ENCODE measurements around the gene PLCD4. TPM values are rescaled to one million over a fixed set of nuclear protein-coding genes. Genes with fewer than 3 reads are reported as not detected.

Gene PLCD4
- total RNA-seq, 1 donor from 2014 or later, result 0.86 TPM

GRCh38 chr2:218615868-218616315 lies 8.2 kb downstream of the PLCD4 start:
- Mint-ChIP-seq H3K27ac (ENCODE audit: unreplicated experiment) (no peak overlapping the region), H3K4me1 (ENCODE audit: low read depth, unreplicated experiment) (no peaks in the 10 kb centered on the region), H3K4me3 (ENCODE audit: unreplicated experiment) (no peak overlapping the region), H3K9me3 (ENCODE audit: unreplicated experiment) (no peaks in the 10 kb centered on the region), H3K36me3 (ENCODE audit: low read depth, unreplicated experiment) (no peaks in the 10 kb centered on the region), H3K27me3 (ENCODE audit: low read depth, unreplicated experiment) (peaks cover 13% of the 10 kb centered on the region)
- Histone ChIP-seq H3K79me2 (ENCODE audit: insufficient read depth, low read length) (no peaks in the 10 kb centered on the region), H3K27me3 (ENCODE audit: insufficient read depth, low read length) (no peaks in the 10 kb centered on the region), H3K4me1 (ENCODE audit: insufficient read depth, low read length) (no peaks in the 10 kb centered on the region), H3K9ac (ENCODE audit: low read length) (no peak overlapping the region), H2AFZ (ENCODE audit: low read depth, low read length) (no peak overlapping the region), H3K9me3 (ENCODE audit: insufficient read depth, low read depth, low read length) (no peaks in the 10 kb centered on the region), H3K36me3 (ENCODE audit: insufficient read depth, low read length) (no peaks in the 10 kb centered on the region), H3K4me2 (ENCODE audit: low read length) (no peak overlapping the region), H4K20me1 (ENCODE audit: insufficient read depth, low read length) (no peaks in the 10 kb centered on the region), H3K4me3 (ENCODE audit: insufficient read depth, low read depth, low read length) (no peak overlapping the region), H3K27ac (ENCODE audit: low read depth, low read length) (no peak overlapping the region)
- FAIRE-seq (no peak), DNase-seq (ENCODE audit: low read depth) (no peak)
- TF ChIP-seq EZH2 (IDR thresholded peaks at IDR 0.05; ENCODE audit: insufficient read depth, low read length), result no peak

DNA sequence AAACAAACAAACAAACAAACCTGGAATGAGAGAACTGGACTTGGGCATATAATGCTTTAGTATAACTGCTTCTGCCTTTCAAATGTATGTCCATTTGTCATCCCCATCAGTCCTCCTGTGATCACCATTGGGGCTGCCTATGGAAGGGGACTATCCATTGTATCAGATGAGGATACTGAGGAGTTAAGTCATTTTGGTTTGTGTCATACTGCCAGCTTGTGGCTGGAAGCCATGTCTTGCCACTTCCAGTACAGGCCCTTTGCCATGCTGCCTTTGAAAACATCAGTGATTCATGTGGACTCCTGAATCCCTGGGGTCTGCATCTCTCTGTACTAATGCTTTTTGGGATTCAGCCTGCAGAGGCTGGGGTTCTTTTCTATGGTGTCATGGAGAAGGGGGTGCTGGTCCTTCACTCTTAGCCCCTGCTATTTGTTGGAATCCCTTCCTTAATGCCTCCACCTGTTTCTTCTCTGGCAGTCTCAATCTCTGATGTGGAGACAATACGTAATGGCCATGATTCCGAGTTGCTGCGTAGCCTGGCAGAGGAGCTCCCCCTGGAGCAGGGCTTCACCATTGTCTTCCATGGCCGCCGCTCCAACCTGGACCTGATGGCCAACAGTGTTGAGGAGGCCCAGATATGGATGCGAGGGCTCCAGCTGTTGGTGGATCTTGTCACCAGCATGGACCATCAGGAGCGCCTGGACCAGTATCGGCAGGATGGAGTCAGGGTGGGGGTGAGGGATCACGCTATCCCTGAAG lies 10.6 kb downstream of the PLCD4 start:
- H3K9me3 Mint-ChIP-seq (ENCODE audit: unreplicated experiment), result no peaks in the 10 kb centered on the region
- H3K27ac Mint-ChIP-seq (ENCODE audit: unreplicated experiment), result no peak overlapping the region
- no peak for DNase-seq (ENCODE audit: low read depth)
- Histone ChIP-seq H3K4me1 (ENCODE audit: insufficient read depth, low read length) (no peaks in the 10 kb centered on the region), H3K4me3 (ENCODE audit: insufficient read depth, low read depth, low read length) (no peak overlapping the region), H2AFZ (ENCODE audit: low read depth, low read length) (no peak overlapping the region), H3K79me2 (ENCODE audit: insufficient read depth, low read length) (no peaks in the 10 kb centered on the region), H4K20me1 (ENCODE audit: insufficient read depth, low read length) (no peaks in the 10 kb centered on the region), H3K27me3 (ENCODE audit: insufficient read depth, low read length) (no peaks in the 10 kb centered on the region), H3K4me2 (ENCODE audit: low read length) (no peak overlapping the region), H3K36me3 (ENCODE audit: insufficient read depth, low read length) (no peaks in the 10 kb centered on the region), H3K9me3 (ENCODE audit: insufficient read depth, low read depth, low read length) (no peaks in the 10 kb centered on the region), H3K9ac (ENCODE audit: low read length) (no peak overlapping the region), H3K27ac (ENCODE audit: low read depth, low read length) (no peak overlapping the region)
- H3K27me3 Mint-ChIP-seq (ENCODE audit: low read depth, unreplicated experiment), result peaks cover 4% of the 10 kb centered on the region
- TF ChIP-seq EZH2 (IDR thresholded peaks at IDR 0.05; ENCODE audit: insufficient read depth, low read length), result no peak
- TF ChIP-seq, protein P1, sequence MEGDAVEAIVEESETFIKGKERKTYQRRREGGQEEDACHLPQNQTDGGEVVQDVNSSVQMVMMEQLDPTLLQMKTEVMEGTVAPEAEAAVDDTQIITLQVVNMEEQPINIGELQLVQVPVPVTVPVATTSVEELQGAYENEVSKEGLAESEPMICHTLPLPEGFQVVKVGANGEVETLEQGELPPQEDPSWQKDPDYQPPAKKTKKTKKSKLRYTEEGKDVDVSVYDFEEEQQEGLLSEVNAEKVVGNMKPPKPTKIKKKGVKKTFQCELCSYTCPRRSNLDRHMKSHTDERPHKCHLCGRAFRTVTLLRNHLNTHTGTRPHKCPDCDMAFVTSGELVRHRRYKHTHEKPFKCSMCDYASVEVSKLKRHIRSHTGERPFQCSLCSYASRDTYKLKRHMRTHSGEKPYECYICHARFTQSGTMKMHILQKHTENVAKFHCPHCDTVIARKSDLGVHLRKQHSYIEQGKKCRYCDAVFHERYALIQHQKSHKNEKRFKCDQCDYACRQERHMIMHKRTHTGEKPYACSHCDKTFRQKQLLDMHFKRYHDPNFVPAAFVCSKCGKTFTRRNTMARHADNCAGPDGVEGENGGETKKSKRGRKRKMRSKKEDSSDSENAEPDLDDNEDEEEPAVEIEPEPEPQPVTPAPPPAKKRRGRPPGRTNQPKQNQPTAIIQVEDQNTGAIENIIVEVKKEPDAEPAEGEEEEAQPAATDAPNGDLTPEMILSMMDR (IDR thresholded peaks at IDR 0.05; ENCODE audit: insufficient read depth, low read depth, low read length), result no peak
- no peak for FAIRE-seq
- H3K36me3 Mint-ChIP-seq (ENCODE audit: low read depth, unreplicated experiment), result peaks cover 3% of the 10 kb centered on the region
- no peak overlapping the region for H3K4me3 Mint-ChIP-seq (ENCODE audit: unreplicated experiment)
- H3K4me1 Mint-ChIP-seq (ENCODE audit: low read depth, unreplicated experiment), result peaks cover 8% of the 10 kb centered on the region

DNA sequence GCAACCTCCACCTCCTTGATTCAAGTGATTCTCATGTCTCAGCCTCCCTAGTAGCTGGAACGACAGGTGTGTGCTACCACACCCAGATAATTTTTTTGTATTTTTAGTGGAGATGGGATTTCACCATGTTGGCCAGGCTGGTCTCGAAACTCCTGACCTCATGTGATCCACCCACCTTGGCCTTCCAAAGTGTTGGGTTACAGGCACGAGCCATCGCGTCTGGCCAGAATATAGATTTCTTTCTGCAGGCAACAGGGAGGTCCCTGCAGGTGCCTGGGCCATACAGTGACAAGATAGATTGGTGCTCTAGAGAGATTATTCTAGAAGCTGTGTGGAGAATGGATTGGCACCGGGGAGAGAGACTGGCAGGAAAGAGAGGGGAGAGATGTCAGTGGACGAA lies 13.3 kb downstream of the PLCD4 start:
- H3K4me3 Mint-ChIP-seq (ENCODE audit: unreplicated experiment), result no peak overlapping the region
- no peak overlapping the region for H3K27ac ChIP-seq (ENCODE audit: low read depth, low read length)
- H3K4me1 Mint-ChIP-seq (ENCODE audit: low read depth, unreplicated experiment), result peaks cover 8% of the 10 kb centered on the region
- no peaks in the 10 kb centered on the region for H3K79me2 ChIP-seq (ENCODE audit: insufficient read depth, low read length)
- no peaks in the 10 kb centered on the region for H3K9me3 ChIP-seq (ENCODE audit: insufficient read depth, low read depth, low read length)
- no peaks in the 10 kb centered on the region for H3K9me3 Mint-ChIP-seq (ENCODE audit: unreplicated experiment)
- H3K4me2 ChIP-seq (ENCODE audit: low read length), result no peak overlapping the region
- no peak overlapping the region for H3K27ac Mint-ChIP-seq (ENCODE audit: unreplicated experiment)
- no peak overlapping the region for H3K4me3 ChIP-seq (ENCODE audit: insufficient read depth, low read depth, low read length)
- peaks cover 2% of the 10 kb centered on the region for H3K27me3 Mint-ChIP-seq (ENCODE audit: low read depth, unreplicated experiment)
- FAIRE-seq (no peak), DNase-seq (ENCODE audit: low read depth) (no peak)
- H3K4me1 ChIP-seq (ENCODE audit: insufficient read depth, low read length), result no peaks in the 10 kb centered on the region
- peaks cover 5% of the 10 kb centered on the region for H3K36me3 Mint-ChIP-seq (ENCODE audit: low read depth, unreplicated experiment)
- no peaks in the 10 kb centered on the region for H4K20me1 ChIP-seq (ENCODE audit: insufficient read depth, low read length)
- no peak overlapping the region for H2AFZ ChIP-seq (ENCODE audit: low read depth, low read length)
- TF ChIP-seq, protein P1 (IDR thresholded peaks at IDR 0.05; ENCODE audit: insufficient read depth, low read depth, low read length), result no peak
- TF ChIP-seq EZH2 (IDR thresholded peaks at IDR 0.05; ENCODE audit: insufficient read depth, low read length), result no peak
- no peaks in the 10 kb centered on the region for H3K27me3 ChIP-seq (ENCODE audit: insufficient read depth, low read length)
- H3K36me3 ChIP-seq (ENCODE audit: insufficient read depth, low read length), result no peaks in the 10 kb centered on the region
- no peak overlapping the region for H3K9ac ChIP-seq (ENCODE audit: low read length)

Data from astrocyte (in vitro differentiated cells and primary cell).